ENCODE data around the gene HAGH.
A peak's percentile ranks its signal among the peaks of the same experiment; 100 is the strongest.

Gene HAGH

DNA sequence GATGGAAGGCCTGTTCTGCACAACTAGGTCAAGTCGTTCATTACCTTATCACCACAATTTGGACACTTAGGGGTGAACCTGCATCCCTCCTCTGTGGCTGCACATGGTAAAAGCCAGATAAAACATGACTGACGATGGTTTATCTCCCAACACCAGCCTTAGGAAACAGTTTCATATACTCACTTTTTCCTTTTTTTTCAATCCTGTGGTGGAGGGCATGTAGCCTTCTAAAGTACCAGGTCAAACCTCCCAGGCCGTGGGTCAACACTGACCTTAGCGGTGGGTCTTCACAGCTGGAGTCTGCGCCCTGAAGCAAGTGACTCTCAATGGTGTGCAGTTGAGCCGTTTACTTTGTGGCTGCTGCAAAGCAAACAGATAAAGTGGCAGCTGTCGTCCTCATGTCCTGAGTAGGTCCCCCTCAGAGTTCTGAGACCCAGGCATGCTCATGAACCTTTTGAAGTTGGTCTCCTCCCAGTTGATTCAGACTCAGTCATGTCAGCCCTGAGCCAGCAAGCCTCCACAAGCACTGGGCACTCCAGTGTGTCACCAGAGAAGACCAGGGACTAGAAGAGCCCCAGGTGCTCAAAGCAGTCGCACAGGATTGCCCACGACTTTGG is 6.3 kb upstream of the HAGH start:
- no peak for DNase-seq

- no peak for DNase-seq
Observed at GRCh38 chr16:1831186-1832075, 4.8 kb upstream of the HAGH start.

DNA sequence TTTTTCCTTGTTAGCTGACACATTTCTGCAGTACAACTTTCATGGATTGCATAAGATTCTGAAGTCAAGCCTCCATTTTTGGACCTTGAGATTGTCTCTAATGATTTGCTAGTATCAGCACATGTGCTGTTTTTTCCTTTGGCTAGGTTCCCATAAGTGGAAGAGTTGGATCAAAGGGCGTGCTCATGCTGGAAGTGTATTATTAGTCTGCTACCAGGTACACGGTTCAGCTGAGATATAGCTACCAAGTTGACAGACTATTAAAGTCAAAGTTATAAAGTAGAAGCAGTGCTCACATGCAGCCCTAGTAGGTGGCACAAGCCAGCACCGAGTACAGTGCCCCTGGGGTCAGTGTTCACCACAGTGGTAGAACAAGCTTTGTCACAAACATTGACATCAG is 3.6 kb upstream of the HAGH start:
- no peak for DNase-seq

DNA sequence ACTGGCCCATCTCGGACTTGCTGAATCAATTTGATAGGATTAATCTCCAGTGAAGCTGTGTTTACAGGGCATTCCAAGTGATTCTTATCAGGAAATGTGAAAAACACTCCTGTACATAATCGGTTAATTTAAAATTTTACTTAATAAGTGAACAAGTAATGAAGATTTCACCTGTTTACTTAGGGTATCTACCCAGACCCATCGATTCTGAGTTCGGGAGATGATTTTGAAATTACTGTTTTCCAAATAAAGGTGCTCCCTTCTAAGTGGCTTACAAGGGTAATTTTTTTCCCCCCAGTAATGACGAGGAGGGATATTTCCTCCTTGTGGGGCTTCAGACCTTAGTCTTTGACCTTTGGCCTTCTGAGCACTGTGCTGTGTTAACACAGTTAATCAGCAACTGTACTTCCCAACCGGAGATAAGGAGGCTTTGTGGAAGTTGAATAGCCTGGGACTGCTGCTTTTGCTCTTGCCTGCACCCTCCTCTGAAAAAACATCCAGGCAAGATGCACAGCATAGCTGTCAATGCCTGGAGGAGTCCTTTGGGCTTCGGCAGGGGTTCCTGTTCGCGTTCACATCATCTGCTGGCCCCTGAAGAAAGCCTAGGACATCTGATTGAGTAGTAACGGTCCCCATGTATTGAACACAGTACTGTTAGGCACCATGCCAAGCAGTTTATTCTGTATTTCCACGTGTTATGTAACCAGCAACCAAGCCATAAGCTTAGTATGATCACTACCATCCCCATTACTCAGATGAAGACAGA is 2.2 kb upstream of the HAGH start:
- no peak for DNase-seq

DNA sequence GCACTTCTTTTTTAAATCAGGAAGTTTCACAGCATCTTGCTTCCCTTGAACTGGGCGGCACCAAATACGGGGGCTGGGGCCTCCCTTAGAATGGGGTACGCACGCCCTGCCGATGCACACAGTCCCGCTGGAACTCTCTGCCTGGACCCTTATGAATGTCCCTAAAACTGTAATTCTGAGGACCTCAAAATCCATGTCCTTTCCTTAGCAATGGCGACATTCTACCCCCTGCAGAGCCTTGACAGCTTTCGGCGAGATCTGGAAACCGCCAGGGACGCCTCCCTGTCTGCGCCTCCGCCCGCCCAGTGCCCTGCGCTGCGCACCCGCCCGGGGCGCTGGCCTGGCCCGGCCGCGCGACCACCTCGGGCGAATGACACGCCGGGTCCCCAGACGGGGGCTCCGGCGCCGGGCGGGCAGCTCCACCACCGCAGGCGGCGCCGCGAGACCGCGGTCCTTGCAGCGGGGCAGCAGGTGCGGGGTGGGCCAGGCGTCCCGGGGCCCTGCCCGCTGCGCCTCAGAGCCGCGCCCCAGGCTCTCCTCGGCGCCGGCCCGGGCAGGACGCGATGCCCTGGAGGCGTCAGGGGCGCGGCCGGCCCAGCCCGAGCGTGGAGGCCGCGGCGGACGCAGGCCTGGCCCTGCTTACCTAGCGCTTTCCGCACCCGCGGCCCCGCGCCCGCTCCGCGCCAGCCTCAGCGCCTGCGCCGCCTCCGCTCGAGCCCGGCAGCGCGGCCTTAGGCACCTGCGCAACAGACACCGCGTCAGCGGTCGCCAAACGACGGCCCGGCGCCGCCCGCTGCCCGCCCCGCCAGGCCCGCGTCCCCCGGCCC is 548 bp downstream of the HAGH start:
- peak in 15 of 58 donors; percentile 54 to 74 (median 59) for DNase-seq

- no peak for DNase-seq
Observed at GRCh38 chr16:1825381-1825863, 1.2 kb downstream of the HAGH start.

GRCh38 chr16:1823821-1824220 is 2.8 kb downstream of the HAGH start:
- peak in 43 of 58 donors; percentile 7 to 83 (median 34) for DNase-seq

- no peak for DNase-seq
Observed at GRCh38 chr16:1822801-1823200, 3.8 kb downstream of the HAGH start.

- no peak for DNase-seq
Observed at GRCh38 chr16:1821861-1822611, 4.6 kb downstream of the HAGH start.

DNA sequence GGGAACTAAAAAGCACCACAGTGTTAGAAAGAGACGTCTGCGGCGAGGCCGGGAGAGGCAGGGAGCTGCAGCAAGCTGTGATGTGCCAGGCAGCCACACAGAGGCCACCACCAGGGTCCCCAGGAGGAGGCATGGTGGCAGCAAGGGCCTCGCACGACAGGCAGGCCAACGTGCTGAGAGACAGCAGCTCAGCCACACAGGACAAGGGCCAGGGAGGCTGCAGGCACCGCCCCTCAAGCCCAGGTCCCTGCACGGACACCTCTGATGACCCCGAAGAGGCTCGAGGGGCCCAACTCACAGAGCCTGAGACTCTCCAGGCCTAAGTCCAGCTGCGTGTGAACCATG is 5.7 kb downstream of the HAGH start:
- DNase-seq: no peak

DNA sequence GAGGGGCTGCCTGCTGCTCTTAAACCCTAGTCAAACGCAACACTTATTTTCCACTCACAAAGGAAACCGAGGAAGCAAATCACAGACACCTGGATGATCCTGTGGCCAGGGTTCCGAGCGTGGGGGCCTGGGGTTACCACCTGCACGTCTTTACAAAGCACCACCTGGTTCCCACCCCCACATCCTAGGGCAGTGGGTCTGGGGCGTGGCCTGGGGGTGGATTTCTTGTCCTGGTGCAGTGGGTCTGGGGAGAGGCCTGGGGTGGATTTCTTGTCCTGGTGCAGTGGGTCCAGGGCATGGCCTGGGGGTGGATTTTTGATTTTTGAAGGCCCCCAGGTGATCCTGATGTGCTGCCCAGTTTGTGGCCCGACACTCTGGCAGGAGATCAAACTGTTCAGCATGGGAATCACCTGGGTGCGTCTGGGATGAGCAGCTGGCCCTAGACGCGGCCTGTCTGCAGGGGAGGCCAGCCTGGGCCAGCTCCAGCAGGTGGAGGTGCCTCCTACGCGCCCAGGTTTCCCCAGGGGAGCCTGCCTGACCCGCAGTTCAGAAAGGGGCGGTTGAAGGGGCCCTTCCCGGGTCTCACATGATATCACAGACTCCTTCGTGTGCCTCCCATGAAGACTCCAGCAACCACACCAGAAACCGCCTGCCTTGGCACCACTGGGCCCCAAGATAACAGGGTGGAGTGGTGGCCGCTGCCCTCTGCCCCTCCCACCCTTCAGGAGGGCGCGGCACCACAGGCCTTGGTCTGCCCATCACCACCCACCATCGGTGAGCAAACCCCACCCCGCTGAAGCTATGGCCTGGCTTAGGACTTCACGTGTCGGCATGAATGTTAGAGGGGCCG is 6.3 kb downstream of the HAGH start:
- DNase-seq: no peak

DNA sequence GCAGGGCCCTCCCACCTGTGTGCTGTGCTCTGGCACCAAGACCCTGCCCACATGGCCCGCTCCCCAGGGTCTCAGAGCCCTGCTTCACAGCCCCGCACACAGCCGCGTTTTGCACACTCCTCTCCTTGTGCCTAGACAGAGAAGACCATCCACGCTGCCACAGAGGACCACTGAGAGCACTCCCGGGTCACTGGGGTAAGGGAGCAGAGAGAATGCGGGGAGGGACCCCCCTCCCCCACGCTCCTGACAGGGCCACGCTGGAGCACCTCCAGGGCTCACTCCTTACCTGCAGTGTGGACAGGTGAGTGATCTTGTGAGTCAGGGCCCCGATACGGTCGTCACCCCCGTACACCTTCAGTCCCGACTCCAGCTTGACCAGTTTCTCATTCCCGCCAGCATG is 7.0 kb downstream of the HAGH start:
- DNase-seq: no peak

GRCh38 chr16:1818873-1819525 is 7.6 kb downstream of the HAGH start:
- DNase-seq: no peak

- DNase-seq: no peak
Observed at GRCh38 chr16:1818204-1818872, 8.3 kb downstream of the HAGH start.

- no peak for DNase-seq
Observed at GRCh38 chr16:1817716-1818115, 8.9 kb downstream of the HAGH start.

- no peak for DNase-seq
Observed at GRCh38 chr16:1817276-1817589, 9.4 kb downstream of the HAGH start.

DNA sequence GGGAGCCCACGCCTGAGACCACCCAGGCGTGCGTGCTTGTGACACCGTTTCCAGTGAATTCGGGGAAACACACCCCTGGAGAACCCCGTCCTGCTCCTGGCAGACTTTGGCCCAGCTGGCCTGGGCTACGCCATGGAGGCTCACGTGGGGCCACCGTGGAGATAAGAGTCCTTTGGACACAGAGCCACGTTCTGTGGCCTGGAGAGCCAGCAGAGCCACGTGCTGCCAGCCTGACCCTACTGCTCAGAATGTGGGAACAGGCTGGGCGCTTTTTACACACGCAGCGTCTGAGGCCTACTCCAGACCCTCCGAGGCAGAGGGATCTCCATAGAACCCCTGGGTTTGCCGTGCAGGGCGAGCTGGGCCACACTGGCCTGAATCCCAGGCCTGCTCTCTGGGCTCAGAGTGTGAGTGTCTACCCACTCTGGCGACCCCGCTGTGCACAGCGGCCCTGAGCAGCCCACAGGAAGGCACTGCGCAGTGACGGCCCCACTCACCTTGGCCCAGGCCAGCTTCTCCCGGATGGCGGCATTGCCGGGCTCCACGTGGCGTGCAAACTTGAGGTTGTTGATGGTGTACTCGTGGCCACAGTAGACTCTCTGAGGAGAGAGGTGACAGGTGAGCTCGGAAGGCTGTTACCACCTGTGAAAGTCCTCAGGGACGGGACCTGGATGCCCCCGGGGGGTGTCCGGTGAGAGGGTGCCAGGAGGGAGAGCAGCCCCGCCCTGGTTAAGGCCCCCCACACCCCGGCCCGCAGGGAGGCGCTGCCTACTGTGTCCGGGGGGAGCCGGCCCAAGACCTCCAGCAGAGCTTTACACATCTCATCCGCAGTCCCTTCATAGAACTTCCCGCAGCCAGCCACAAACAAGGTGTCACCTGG is 10.0 kb downstream of the HAGH start:
- no peak for DNase-seq
